Testis (tissue), 2 donors: Measurements from ENCODE around the gene SIX3.

ENCODE experiments used
- POLR2A ChIP-seq: fragments of 450-650 bp; IDR thresholded peaks from one replicate; pipeline ENCODE4 v1.6.1; 2017; ENCODE audit warnings: antibody characterized with exemption, mild to moderate bottlenecking, moderate library complexity
- TF ChIP-seq, protein P1 (sequence below), 3 experiments: fragments of 450-650 bp in 2 of 3; fragments of 200-600 bp in 1 of 3; sonication (generic) in 1 of 3; IDR thresholded peaks; one replicate each; pipeline ENCODE4 v1.5.1; 2016 to 2019; ENCODE audit warnings: antibody characterized with exemption in 3 of 3, mild to moderate bottlenecking in 2 of 3, moderate library complexity in 1 of 3

DNA sequence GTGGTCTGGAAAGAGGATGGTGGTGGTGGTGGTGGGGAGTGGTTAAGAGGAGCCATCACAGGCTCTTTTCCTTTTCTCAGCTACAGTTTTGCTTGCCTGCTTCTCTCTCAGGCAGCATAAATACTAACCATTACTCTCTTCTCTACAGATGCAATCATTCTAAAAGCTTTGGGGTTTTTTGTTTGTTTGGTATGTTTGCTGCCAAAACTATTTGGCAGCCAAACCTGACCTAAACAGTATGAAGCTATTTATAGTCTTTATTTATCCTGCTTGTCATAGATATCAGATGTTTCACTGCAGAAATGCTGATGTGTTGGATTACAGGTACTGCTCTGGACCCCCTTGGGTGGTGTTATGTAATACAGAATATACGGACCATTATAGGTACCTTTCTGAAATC lies 15.3 kb downstream of the SIX3 start:
- TF ChIP-seq POLR2A, result no peak
- TF ChIP-seq, protein P1, sequence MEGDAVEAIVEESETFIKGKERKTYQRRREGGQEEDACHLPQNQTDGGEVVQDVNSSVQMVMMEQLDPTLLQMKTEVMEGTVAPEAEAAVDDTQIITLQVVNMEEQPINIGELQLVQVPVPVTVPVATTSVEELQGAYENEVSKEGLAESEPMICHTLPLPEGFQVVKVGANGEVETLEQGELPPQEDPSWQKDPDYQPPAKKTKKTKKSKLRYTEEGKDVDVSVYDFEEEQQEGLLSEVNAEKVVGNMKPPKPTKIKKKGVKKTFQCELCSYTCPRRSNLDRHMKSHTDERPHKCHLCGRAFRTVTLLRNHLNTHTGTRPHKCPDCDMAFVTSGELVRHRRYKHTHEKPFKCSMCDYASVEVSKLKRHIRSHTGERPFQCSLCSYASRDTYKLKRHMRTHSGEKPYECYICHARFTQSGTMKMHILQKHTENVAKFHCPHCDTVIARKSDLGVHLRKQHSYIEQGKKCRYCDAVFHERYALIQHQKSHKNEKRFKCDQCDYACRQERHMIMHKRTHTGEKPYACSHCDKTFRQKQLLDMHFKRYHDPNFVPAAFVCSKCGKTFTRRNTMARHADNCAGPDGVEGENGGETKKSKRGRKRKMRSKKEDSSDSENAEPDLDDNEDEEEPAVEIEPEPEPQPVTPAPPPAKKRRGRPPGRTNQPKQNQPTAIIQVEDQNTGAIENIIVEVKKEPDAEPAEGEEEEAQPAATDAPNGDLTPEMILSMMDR (IDR thresholded peaks at IDR 0.05), result no peak
